EH (cell line): ENCODE measurements around the gene HMBS.
"Not testable (repeated sequence)": the region's sequence is repeated elsewhere in the genome, so short reads cannot be mapped to it uniquely, and the experiment has no call there.

ENCODE experiments used
- DNase-seq: peaks from one replicate; pipeline ENCODE4 v3.0.0-alpha.2; 2015; ENCODE audit warnings: low read depth

The HMBS gene

GRCh38 chr11:119118946-119119345, 34.3 kb downstream of the HMBS start:
- no peak for DNase-seq

- DNase-seq = peak; percentile 58
Observed at GRCh38 chr11:119120639-119121007, 35.9 kb downstream of the HMBS start.

- peak; percentile 99 for DNase-seq
Observed at GRCh38 chr11:119121008-119121810, 36.5 kb downstream of the HMBS start, which contains the start of gene HINFP. HINFP (plus strand) TSS chr11:119121580; CDS start chr11:119126945, 5,365 bp downstream.

GRCh38 chr11:119121811-119122124, 37.1 kb downstream of the HMBS start:
- DNase-seq = no peak

GRCh38 chr11:119125821-119126220, 41.1 kb downstream of the HMBS start:
- DNase-seq = no peak

GRCh38 chr11:119126675-119127268, 42.1 kb downstream of the HMBS start:
- DNase-seq = no peak

GRCh38 chr11:119130662-119131061, 46.0 kb downstream of the HMBS start:
- DNase-seq = peak; percentile 37

- no peak for DNase-seq
Observed at GRCh38 chr11:119134389-119134978, 49.8 kb downstream of the HMBS start.

GRCh38 chr11:119139276-119139675, 54.6 kb downstream of the HMBS start:
- not testable (repeated sequence) for DNase-seq
